Endothelial cell of umbilical vein (primary cell): Measurements from ENCODE around the gene TRAPPC11.

Experiments
- EZH2 ChIP-seq: IDR thresholded peaks from 2 replicates; pipeline ENCODE4 v1.6.1; 2012; ENCODE audit warnings: borderline replicate concordance, low read depth, mild to moderate bottlenecking, moderate library complexity, low read length, inconsistent platforms; ENCODE audit not compliant: severe bottlenecking
- TF ChIP-seq, protein P1 (sequence below), 2 donors: IDR thresholded peaks; 1 replicate in 1 of 2; 2 replicates in 1 of 2; pipeline ENCODE4 v1.5.1; 2011; ENCODE audit warnings: low read length in 2 of 2, mild to moderate bottlenecking in 2 of 2, moderate library complexity in 2 of 2, control low read depth in 1 of 2, inconsistent platforms in 1 of 2, low read depth in 1 of 2; ENCODE audit not compliant: insufficient read depth in 1 of 2; ENCODE audit errors: extremely low read depth in 1 of 2

DNA sequence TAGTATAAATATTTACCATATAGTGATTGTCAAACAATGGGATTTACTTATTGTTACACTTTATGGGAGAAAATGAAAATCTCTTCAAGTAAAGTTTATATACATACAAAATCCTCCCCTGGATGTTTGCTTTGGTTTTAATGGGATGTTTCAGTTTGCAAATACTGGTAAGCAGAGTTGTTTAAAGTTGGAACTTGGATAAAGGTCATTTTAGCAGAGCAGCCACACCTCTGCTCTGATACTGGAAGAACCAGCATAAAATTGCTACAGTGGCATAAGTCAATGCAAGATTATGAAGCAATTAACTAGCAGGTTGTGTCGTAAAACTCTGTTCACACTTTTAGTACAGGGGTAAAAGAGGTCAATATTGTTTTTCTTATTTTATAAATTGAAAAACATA lies 101.2 kb downstream of the TRAPPC11 start:
- TF ChIP-seq, protein P1, sequence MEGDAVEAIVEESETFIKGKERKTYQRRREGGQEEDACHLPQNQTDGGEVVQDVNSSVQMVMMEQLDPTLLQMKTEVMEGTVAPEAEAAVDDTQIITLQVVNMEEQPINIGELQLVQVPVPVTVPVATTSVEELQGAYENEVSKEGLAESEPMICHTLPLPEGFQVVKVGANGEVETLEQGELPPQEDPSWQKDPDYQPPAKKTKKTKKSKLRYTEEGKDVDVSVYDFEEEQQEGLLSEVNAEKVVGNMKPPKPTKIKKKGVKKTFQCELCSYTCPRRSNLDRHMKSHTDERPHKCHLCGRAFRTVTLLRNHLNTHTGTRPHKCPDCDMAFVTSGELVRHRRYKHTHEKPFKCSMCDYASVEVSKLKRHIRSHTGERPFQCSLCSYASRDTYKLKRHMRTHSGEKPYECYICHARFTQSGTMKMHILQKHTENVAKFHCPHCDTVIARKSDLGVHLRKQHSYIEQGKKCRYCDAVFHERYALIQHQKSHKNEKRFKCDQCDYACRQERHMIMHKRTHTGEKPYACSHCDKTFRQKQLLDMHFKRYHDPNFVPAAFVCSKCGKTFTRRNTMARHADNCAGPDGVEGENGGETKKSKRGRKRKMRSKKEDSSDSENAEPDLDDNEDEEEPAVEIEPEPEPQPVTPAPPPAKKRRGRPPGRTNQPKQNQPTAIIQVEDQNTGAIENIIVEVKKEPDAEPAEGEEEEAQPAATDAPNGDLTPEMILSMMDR (IDR thresholded peaks at IDR 0.05; ENCODE audit: extremely low read depth in 1 of 2, insufficient read depth in 1 of 2, low read depth in 1 of 2, low read length in 2 of 2) = no peak
- no peak for TF ChIP-seq EZH2
